ENCODE data around the gene ACKR2. TPM values are rescaled to one million over a fixed set of nuclear protein-coding genes. Genes with fewer than 3 reads are reported as not detected.

The ACKR2 gene
- total and polyA plus RNA-seq, 2 donors (not counting 3 experiments of a cell fraction or from before 2014, with no cell fraction given): 0.01 TPM; not detected in 1

DNA sequence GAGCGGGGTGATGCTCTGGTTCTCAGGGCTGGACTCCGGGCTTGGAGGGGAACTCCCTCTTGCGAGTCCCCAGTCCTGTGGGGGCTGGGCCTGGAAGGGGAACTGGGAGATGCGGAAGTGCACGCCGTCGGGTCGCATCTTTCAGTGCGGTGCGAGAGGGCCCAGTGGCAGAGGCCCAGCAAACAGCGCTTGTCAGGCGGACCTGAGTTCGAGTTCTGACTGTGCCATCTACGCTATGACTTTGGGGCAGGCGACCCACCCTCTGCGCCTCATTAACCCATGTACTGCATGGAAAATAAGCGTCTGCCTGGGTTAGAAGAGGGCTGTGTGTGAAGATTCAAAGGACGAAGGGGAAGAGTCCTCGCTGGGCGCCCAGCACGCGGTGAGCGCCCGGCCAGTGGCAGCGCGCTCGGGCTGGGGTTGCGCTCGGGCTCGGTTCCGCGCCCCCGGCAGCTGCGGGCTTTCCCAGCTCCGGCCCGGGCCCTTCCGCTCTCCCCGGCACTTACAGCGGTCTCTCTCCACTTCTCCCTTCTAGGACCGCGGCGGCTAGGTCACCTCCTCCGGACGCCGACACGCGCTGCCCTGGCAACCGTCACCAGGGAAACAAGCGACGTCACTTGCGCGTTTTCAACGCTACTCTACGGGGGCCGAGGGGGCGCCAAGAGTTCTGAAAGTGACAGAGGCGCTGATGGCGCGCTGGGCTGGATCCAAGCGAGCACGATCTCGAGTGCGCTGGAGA is 36.4 kb upstream of the ACKR2 start, which contains the start of gene CCDC13:
Gene CCDC13, minus strand, starts transcription at position 584 of the 739 bp plus-strand sequence. CDS start 14,908 bp downstream, outside the sequence.
- ChIA-PET CTCF (interaction anchor here (0.7 kb wide), 2 partner anchors 33 to 67 kb away, joined by 3 to 5 read pairs; no protein-coding TSS in a partner anchor), POLR2A (interaction anchor here (0.5 kb wide), 1 partner anchor 89 kb away, joined by 9 read pairs; no protein-coding TSS in a partner anchor)
- Histone ChIP-seq H3K9ac (replicated peaks; ENCODE audit: extremely low read depth, insufficient read depth, low read length) (peak within 1 kb of the TSS; percentile 68), H4K20me1 (replicated peaks; ENCODE audit: control insufficient read depth, extremely low read depth, insufficient read depth, low read length) (no peaks in the 10 kb centered on the region), H3K36me3 (ENCODE audit: control insufficient read depth in 2 of 2, extremely low read depth in 1 of 2, insufficient read depth in 2 of 2, low read length in 2 of 2) (no peaks in the 10 kb centered on the region), H3K9me3 (replicated peaks; ENCODE audit: control insufficient read depth, insufficient read depth, low read length) (no peaks in the 10 kb centered on the region), H3K79me2 (ENCODE audit: control insufficient read depth, insufficient read depth, low read length) (no peaks in the 10 kb centered on the region), H3K27me3 (ENCODE audit: control insufficient read depth in 2 of 2, insufficient read depth in 2 of 2, low read length in 2 of 2) (no peaks in the 10 kb centered on the region), H3K27ac (ENCODE audit: insufficient read depth, low read depth, low read length) (peak within 1 kb of the TSS; percentile 28), H3K9me1 (replicated peaks; ENCODE audit: control insufficient read depth, extremely low read depth, insufficient read depth, low read length) (no peaks in the 10 kb centered on the region), H2AFZ (ENCODE audit: low read depth, low read length) (peak within 1 kb of the TSS; percentile 79), H3K4me3 (replicated peaks in 1 of 3; ENCODE audit: insufficient read depth in 1 of 3, low read depth in 1 of 3, low read length in 3 of 3) (peak within 1 kb of the TSS; percentile 38 to 85 (median 51)), H3K4me2 (ENCODE audit: insufficient read depth, low read length) (peak within 1 kb of the TSS; percentile 94), H3K4me1 (ENCODE audit: control insufficient read depth, extremely low read depth, insufficient read depth, low read length) (peaks cover 3% of the 10 kb centered on the region)
- BruUV-seq (replicated peaks): no TSS peak
- TF ChIP-seq FOS (IDR thresholded peaks at IDR 0.05; ENCODE audit: borderline replicate concordance, insufficient read depth, low read length): no peak
- no peak for TF ChIP-seq POLR2A (IDR thresholded peaks at IDR 0.05; ENCODE audit: low read depth, low read length)
- TF ChIP-seq, protein P1, sequence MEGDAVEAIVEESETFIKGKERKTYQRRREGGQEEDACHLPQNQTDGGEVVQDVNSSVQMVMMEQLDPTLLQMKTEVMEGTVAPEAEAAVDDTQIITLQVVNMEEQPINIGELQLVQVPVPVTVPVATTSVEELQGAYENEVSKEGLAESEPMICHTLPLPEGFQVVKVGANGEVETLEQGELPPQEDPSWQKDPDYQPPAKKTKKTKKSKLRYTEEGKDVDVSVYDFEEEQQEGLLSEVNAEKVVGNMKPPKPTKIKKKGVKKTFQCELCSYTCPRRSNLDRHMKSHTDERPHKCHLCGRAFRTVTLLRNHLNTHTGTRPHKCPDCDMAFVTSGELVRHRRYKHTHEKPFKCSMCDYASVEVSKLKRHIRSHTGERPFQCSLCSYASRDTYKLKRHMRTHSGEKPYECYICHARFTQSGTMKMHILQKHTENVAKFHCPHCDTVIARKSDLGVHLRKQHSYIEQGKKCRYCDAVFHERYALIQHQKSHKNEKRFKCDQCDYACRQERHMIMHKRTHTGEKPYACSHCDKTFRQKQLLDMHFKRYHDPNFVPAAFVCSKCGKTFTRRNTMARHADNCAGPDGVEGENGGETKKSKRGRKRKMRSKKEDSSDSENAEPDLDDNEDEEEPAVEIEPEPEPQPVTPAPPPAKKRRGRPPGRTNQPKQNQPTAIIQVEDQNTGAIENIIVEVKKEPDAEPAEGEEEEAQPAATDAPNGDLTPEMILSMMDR (IDR thresholded peaks at IDR 0.05; ENCODE audit: extremely low read depth in 1 of 2, insufficient read depth in 1 of 2, low read depth in 1 of 2, low read length in 2 of 2): peak in 1 of 2 donors; percentile 3
- TF ChIP-seq EZH2 (IDR thresholded peaks at IDR 0.05; ENCODE audit: borderline replicate concordance, low read depth, low read length, severe bottlenecking): no peak
- no peak for TF ChIP-seq MYC (IDR thresholded peaks at IDR 0.05; ENCODE audit: low read depth, low read length)
- TF ChIP-seq, protein P2, sequence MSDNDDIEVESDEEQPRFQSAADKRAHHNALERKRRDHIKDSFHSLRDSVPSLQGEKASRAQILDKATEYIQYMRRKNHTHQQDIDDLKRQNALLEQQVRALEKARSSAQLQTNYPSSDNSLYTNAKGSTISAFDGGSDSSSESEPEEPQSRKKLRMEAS (IDR thresholded peaks at IDR 0.05; ENCODE audit: insufficient read depth, insufficient read length): peak; percentile 54
- intact Hi-C loops (cut with micrococcal nuclease): loop anchor here (2.0 kb wide), 1 partner anchor 32 kb away; the partner anchor contains the start of gene HIGD1A
- DNase-seq (ENCODE audit: low read depth, low spot score) (peak; percentile 95), FAIRE-seq (peak; percentile 87)
- dilution Hi-C loops (cut with MboI; ENCODE audit: extremely low pct_ligation_motif_present, low sequenced_read_pairs): no loop called here

Data from endothelial cell of umbilical vein (primary cell).